Mesenchymal stem cell (in vitro differentiated cells and primary cell): ENCODE data around the gene METTL5.

Experiments used
- DNase-seq: peaks from one replicate; pipeline ENCODE4 v3.0.0-alpha.2; 2013
- H2AFZ ChIP-seq: one replicate; pipeline ENCODE4 v1.6.1; 2013; ENCODE audit warnings: low read depth, mild to moderate bottlenecking, control low read depth, inconsistent platforms, low read length, moderate library complexity
- H2AK5ac ChIP-seq: 2 replicates; pipeline ENCODE4 v1.6.1; 2013; ENCODE audit warnings: low read length, moderate library complexity, mild to moderate bottlenecking, inconsistent platforms; ENCODE audit not compliant: severe bottlenecking
- H2BK120ac ChIP-seq: one replicate; pipeline ENCODE4 v1.6.1; 2013; ENCODE audit warnings: low read depth, mild to moderate bottlenecking, inconsistent platforms, low read length, moderate library complexity
- H2BK12ac ChIP-seq, 2 experiments: one replicate each; pipeline ENCODE4 v1.6.1; 2013; ENCODE audit warnings: inconsistent platforms in 2 of 2, low read length in 2 of 2, mild to moderate bottlenecking in 2 of 2, moderate library complexity in 2 of 2, control low read depth in 1 of 2
- H2BK15ac ChIP-seq: one replicate; pipeline ENCODE4 v1.6.1; 2013; ENCODE audit warnings: mild to moderate bottlenecking, low read depth, inconsistent platforms; ENCODE audit not compliant: poor library complexity, severe bottlenecking
- H2BK5ac ChIP-seq: 2 replicates; pipeline ENCODE4 v1.6.1; 2013; ENCODE audit warnings: low read depth, mild to moderate bottlenecking, low read length, control low read depth, inconsistent platforms; ENCODE audit not compliant: poor library complexity, severe bottlenecking
- H3K14ac ChIP-seq, 2 experiments: one replicate each; pipeline ENCODE4 v1.6.1; 2013; ENCODE audit warnings: inconsistent platforms in 2 of 2, low read length in 2 of 2, control low read depth in 1 of 2, mild to moderate bottlenecking in 1 of 2, moderate library complexity in 1 of 2
- H3K18ac ChIP-seq, 2 experiments: one replicate each; pipeline ENCODE4 v1.6.1; 2013; ENCODE audit warnings: inconsistent platforms in 2 of 2, low read length in 2 of 2, control low read depth in 1 of 2, low read depth in 1 of 2, mild to moderate bottlenecking in 1 of 2
- H3K23ac ChIP-seq, 2 experiments: one replicate each; pipeline ENCODE4 v1.6.1; 2013; ENCODE audit warnings: inconsistent platforms in 2 of 2, low read length in 2 of 2, mild to moderate bottlenecking in 2 of 2, moderate library complexity in 2 of 2, control low read depth in 1 of 2
- H3K27ac ChIP-seq: 2 replicates; pipeline ENCODE4 v1.5.1; 2013; ENCODE audit warnings: mild to moderate bottlenecking, moderate library complexity, low read length, control low read depth, inconsistent platforms; ENCODE audit not compliant: poor library complexity, severe bottlenecking
- H3K27me3 ChIP-seq, 2 experiments: 2 replicates each; pipeline versions ENCODE4 v1.6.1 to v1.7.0; 2013; ENCODE audit warnings: low read length in 2 of 2, mild to moderate bottlenecking in 2 of 2, moderate library complexity in 2 of 2, control low read depth in 1 of 2, inconsistent platforms in 1 of 2; ENCODE audit not compliant: control insufficient read depth in 1 of 2, insufficient read depth in 1 of 2
- H3K36me3 ChIP-seq, 2 experiments: 2 replicates each; pipeline versions ENCODE4 v1.6.1 to v1.7.0; 2013; ENCODE audit warnings: low read length in 2 of 2, control low read depth in 1 of 2, inconsistent platforms in 1 of 2, low read depth in 1 of 2, mild to moderate bottlenecking in 1 of 2; ENCODE audit not compliant: insufficient read depth in 2 of 2, control insufficient read depth in 1 of 2
- H3K4ac ChIP-seq, 2 experiments: one replicate each; pipeline ENCODE4 v1.6.1; 2013; ENCODE audit warnings: inconsistent platforms in 2 of 2, low read length in 2 of 2, mild to moderate bottlenecking in 2 of 2, moderate library complexity in 2 of 2, control low read depth in 1 of 2, low read depth in 1 of 2
- H3K4me1 ChIP-seq: 2 replicates; pipeline ENCODE4 v1.6.1; 2013; ENCODE audit warnings: low read depth, low read length, control low read depth; ENCODE audit not compliant: control insufficient read depth, insufficient read depth
- H3K4me2 ChIP-seq: 2 replicates; pipeline ENCODE4 v1.6.1; 2013; ENCODE audit warnings: low read length, mild to moderate bottlenecking, inconsistent platforms; ENCODE audit not compliant: poor library complexity, severe bottlenecking
- H3K4me3 ChIP-seq, 2 experiments: 2 replicates each; pipeline versions ENCODE4 v1.5.1 to v1.7.0; 2013; ENCODE audit warnings: low read length in 2 of 2, mild to moderate bottlenecking in 2 of 2, control low read depth in 1 of 2, low read depth in 1 of 2; ENCODE audit not compliant: insufficient read depth in 1 of 2
- H3K79me1 ChIP-seq: replicated peaks from 2 replicates; pipeline ENCODE4 v1.6.1; 2013; ENCODE audit warnings: mild to moderate bottlenecking, control low read depth, low read length, inconsistent platforms; ENCODE audit not compliant: poor library complexity, severe bottlenecking
- H3K9ac ChIP-seq: 2 replicates; pipeline ENCODE4 v1.7.0; 2013; ENCODE audit warnings: mild to moderate bottlenecking, low read length, moderate library complexity
- H3K9me3 ChIP-seq: 2 replicates; pipeline ENCODE4 v1.7.0; 2013; ENCODE audit warnings: mild to moderate bottlenecking, low read length; ENCODE audit not compliant: control insufficient read depth
- H4K8ac ChIP-seq: one replicate; pipeline ENCODE4 v1.6.1; 2013; ENCODE audit warnings: inconsistent platforms, mild to moderate bottlenecking, low read length, moderate library complexity
- H4K91ac ChIP-seq: one replicate; pipeline ENCODE4 v1.6.1; 2013; ENCODE audit warnings: mild to moderate bottlenecking, low read length, inconsistent platforms
- WGBS: methylation state at CpG from one replicate; pipeline ENCODE4 v1.1.7; 2013; ENCODE audit warnings: mixed read lengths; 5-methylcytosine and 5-hydroxymethylcytosine counted together

METTL5 gene

GRCh38 chr2:169765523-169765922 lies 59.2 kb downstream of the METTL5 start:
- Histone ChIP-seq H3K36me3 (no peaks in the 10 kb centered on the region), H3K4me1 (peaks cover 3% of the 10 kb centered on the region), H3K23ac (no peak overlapping the region), H3K9ac (no peak overlapping the region), H2AK5ac (no peak overlapping the region), H4K8ac (no peak overlapping the region), H3K18ac (no peak overlapping the region), H3K14ac (no peak overlapping the region), H2BK15ac (no peak overlapping the region), H3K4ac (no peak overlapping the region), H3K27ac (no peak overlapping the region), H2BK12ac (no peak overlapping the region), H4K91ac (no peak overlapping the region), H3K9me3 (no peaks in the 10 kb centered on the region), H3K79me1 (no peaks in the 10 kb centered on the region), H2AFZ (no peak overlapping the region), H3K4me2 (no peak overlapping the region), H2BK5ac (no peak overlapping the region), H2BK120ac (no peak overlapping the region), H3K27me3 (peaks cover 0 to 19% of the 10 kb centered on the region in 2 experiments), H3K4me3 (no peak overlapping the region)
- DNase-seq = no peak
- 92% methylated on average over 6 of the region's 6 CpGs for WGBS

DNA sequence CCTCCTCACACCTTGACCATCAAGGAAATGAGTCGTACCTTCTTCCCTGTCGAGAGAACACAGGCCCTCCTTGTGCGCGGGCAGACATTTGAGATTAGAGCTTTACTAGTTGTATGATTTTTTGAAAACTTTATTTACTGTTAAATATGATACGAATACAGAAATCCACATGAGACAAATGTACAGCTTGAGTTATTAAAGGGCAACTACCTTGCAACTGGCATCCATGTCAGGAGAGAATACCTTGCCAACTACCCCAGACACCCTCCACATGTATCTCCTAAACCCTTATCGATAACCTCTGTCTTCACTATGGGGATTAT lies 62.8 kb downstream of the METTL5 start:
- Histone ChIP-seq H3K18ac (no peak overlapping the region), H2BK15ac (no peak overlapping the region), H2BK120ac (no peak overlapping the region), H2AK5ac (no peak overlapping the region), H3K9me3 (no peaks in the 10 kb centered on the region), H2BK5ac (no peak overlapping the region), H3K9ac (no peak overlapping the region), H3K27me3 (no peaks in the 10 kb centered on the region), H2AFZ (no peak overlapping the region), H3K79me1 (no peaks in the 10 kb centered on the region), H3K23ac (no peak overlapping the region), H3K36me3 (no peaks in the 10 kb centered on the region), H3K4me3 (no peak overlapping the region), H2BK12ac (no peak overlapping the region), H3K4me1 (peaks cover 3% of the 10 kb centered on the region), H3K27ac (no peak overlapping the region), H3K14ac (no peak overlapping the region), H3K4me2 (no peak overlapping the region), H4K91ac (no peak overlapping the region), H4K8ac (no peak overlapping the region), H3K4ac (no peak overlapping the region)
- DNase-seq = no peak
- WGBS = 90% methylated on average over 1 of the region's 6 CpGs
